Activated CD4-positive, alpha-beta T cell treated with anti-CD3 and anti-CD28 coated beads, Interleukin-2, amount 50 U/mL, for 24 hours (primary cell): ENCODE measurements around the gene CFAP65.
A peak's percentile ranks its signal among the peaks of the same experiment; 100 is the strongest.

Experiments used
- DNase-seq, 2 donors: peaks; one replicate each; pipeline ENCODE4 v3.0.0-alpha.2; 2020; ENCODE audit warnings: low read depth in 1 of 2, low spot score in 1 of 2

The CFAP65 gene

GRCh38 chr2:219041252-219041651, at the start of gene CFAP65:
Gene CFAP65, minus strand, starts transcription at chr2:219041516. Its CDS starts 2,468 bp downstream, at chr2:219039048.
- peak in 1 of 2 donors; percentile 33 for DNase-seq

GRCh38 chr2:219090436-219091299, 49.4 kb upstream of the CFAP65 start:
- DNase-seq, result no peak

GRCh38 chr2:219089330-219089729, 48.0 kb upstream of the CFAP65 start:
- no peak for DNase-seq

GRCh38 chr2:219087848-219088247, 46.5 kb upstream of the CFAP65 start:
- DNase-seq, result no peak

GRCh38 chr2:219087361-219087760, 46.0 kb upstream of the CFAP65 start:
- DNase-seq, result no peak

- DNase-seq, result no peak
Measured at GRCh38 chr2:219086196-219086595, 44.9 kb upstream of the CFAP65 start.

GRCh38 chr2:219084791-219085190, 43.5 kb upstream of the CFAP65 start:
- DNase-seq, result no peak

GRCh38 chr2:219082332-219082958, 41.1 kb upstream of the CFAP65 start:
- DNase-seq, result no peak

GRCh38 chr2:219081701-219082331, 40.5 kb upstream of the CFAP65 start:
- no peak for DNase-seq

- DNase-seq, result no peak
Measured at GRCh38 chr2:219081096-219081495, 39.8 kb upstream of the CFAP65 start.

GRCh38 chr2:219079417-219079816, 38.1 kb upstream of the CFAP65 start:
- DNase-seq, result no peak

- DNase-seq, result no peak
Measured at GRCh38 chr2:219078951-219079350, 37.6 kb upstream of the CFAP65 start.

GRCh38 chr2:219078126-219078525, 36.8 kb upstream of the CFAP65 start:
- no peak for DNase-seq

GRCh38 chr2:219076253-219076652, 34.9 kb upstream of the CFAP65 start:
- no peak for DNase-seq

- DNase-seq, result no peak
Measured at GRCh38 chr2:219073413-219074129, 32.3 kb upstream of the CFAP65 start.

- DNase-seq, result no peak
Measured at GRCh38 chr2:219072741-219073250, 31.5 kb upstream of the CFAP65 start.

- no peak for DNase-seq
Measured at GRCh38 chr2:219071131-219071816, 30.0 kb upstream of the CFAP65 start.

- DNase-seq, result no peak
Measured at GRCh38 chr2:219065484-219065883, 24.2 kb upstream of the CFAP65 start.

- DNase-seq, result no peak
Measured at GRCh38 chr2:219062081-219062480, 20.8 kb upstream of the CFAP65 start.
